ENCODE measurements around the gene BBX. TPM values are rescaled to one million over a fixed set of nuclear protein-coding genes. Genes with fewer than 3 reads are reported as not detected.
A peak's percentile ranks its signal among the peaks of the same experiment; 100 is the strongest.

The BBX gene
- polyA plus RNA-seq, 1 donor from 2014 or later: 23.8 TPM

- no peak overlapping the region for H3K4me3 ChIP-seq (ENCODE audit: low read length)
- no peak overlapping the region for H3K4me2 ChIP-seq (ENCODE audit: low read length)
- H3K9me2 ChIP-seq (ENCODE audit: insufficient read depth, low read length): no peaks in the 10 kb centered on the region
- no peaks in the 10 kb centered on the region for H3K36me3 ChIP-seq (ENCODE audit: insufficient read depth, low read length)
- H3F3A ChIP-seq (ENCODE audit: insufficient read depth, low read length, poor library complexity, severe bottlenecking): no peaks in the 10 kb centered on the region
- no peak overlapping the region for H3K27ac ChIP-seq (ENCODE audit: low read length)
- TF ChIP-seq EP300 (conservative IDR thresholded peaks at IDR 0.05; ENCODE audit: poor library complexity, severe bottlenecking) (no peak), SMC3 (conservative IDR thresholded peaks at IDR 0.05; ENCODE audit: poor library complexity) (no peak), REST (IDR thresholded peaks at IDR 0.05; ENCODE audit: borderline replicate concordance) (no peak), RAD21 (conservative IDR thresholded peaks at IDR 0.05) (no peak)
- no peak overlapping the region for H3K9ac ChIP-seq (ENCODE audit: low read length)
- no peaks in the 10 kb centered on the region for H3K9me3 ChIP-seq (ENCODE audit: low read length)
- H4K20me1 ChIP-seq (ENCODE audit: insufficient read depth): no peaks in the 10 kb centered on the region
- H3K79me2 ChIP-seq (replicated peaks; ENCODE audit: insufficient read depth, low read length): no peaks in the 10 kb centered on the region
- no peaks in the 10 kb centered on the region for H3K27me3 ChIP-seq (ENCODE audit: insufficient read depth, low read depth, low read length)
- no peak overlapping the region for H2AFZ ChIP-seq (ENCODE audit: low read depth, low read length)
These were observed 152.6 kb downstream of the BBX start for GRCh38 chr3:107675233-107675900.

- Histone ChIP-seq H3K27ac (ENCODE audit: low read length) (no peak overlapping the region), H3K9ac (ENCODE audit: low read length) (no peak overlapping the region), H3K4me2 (ENCODE audit: low read length) (no peak overlapping the region), H3K27me3 (ENCODE audit: insufficient read depth, low read depth, low read length) (no peaks in the 10 kb centered on the region), H3K79me2 (replicated peaks; ENCODE audit: insufficient read depth, low read length) (no peaks in the 10 kb centered on the region), H3K9me2 (ENCODE audit: insufficient read depth, low read length) (no peaks in the 10 kb centered on the region), H4K20me1 (ENCODE audit: insufficient read depth) (no peaks in the 10 kb centered on the region), H3K36me3 (ENCODE audit: insufficient read depth, low read length) (no peaks in the 10 kb centered on the region), H3K9me3 (ENCODE audit: low read length) (no peaks in the 10 kb centered on the region), H3F3A (ENCODE audit: insufficient read depth, low read length, poor library complexity, severe bottlenecking) (no peaks in the 10 kb centered on the region), H2AFZ (ENCODE audit: low read depth, low read length) (no peak overlapping the region), H3K4me3 (ENCODE audit: low read length) (no peak overlapping the region)
- TF ChIP-seq SMC3 (conservative IDR thresholded peaks at IDR 0.05; ENCODE audit: poor library complexity) (peak; percentile 90), RAD21 (conservative IDR thresholded peaks at IDR 0.05) (peak; percentile 84), EZH2 (IDR thresholded peaks at IDR 0.05; ENCODE audit: borderline replicate concordance, insufficient read depth, low read length, poor library complexity, severe bottlenecking) (no peak), CTCF (IDR thresholded peaks at IDR 0.05; ENCODE audit: poor library complexity, severe bottlenecking) (peak; percentile 79), MXI1 (conservative IDR thresholded peaks at IDR 0.05; ENCODE audit: poor library complexity, severe bottlenecking) (no peak), EP300 (conservative IDR thresholded peaks at IDR 0.05; ENCODE audit: poor library complexity, severe bottlenecking) (no peak)
These were observed 153.9 kb downstream of the BBX start for GRCh38 chr3:107676469-107677309.

All from neural cell (in vitro differentiated cells).